Liver (tissue), 9 donors: ENCODE measurements around the gene TENT4A. TPM values are rescaled to one million over a fixed set of nuclear protein-coding genes. Genes with fewer than 3 reads are reported as not detected.

ENCODE experiments used
- DNase-seq: peaks from one replicate; pipeline ENCODE4 v3.0.0-alpha.2; 2017; ENCODE audit warnings: low spot score
- H3K27ac ChIP-seq, 2 donors: one replicate each; pipeline ENCODE4 v1.7.0; 2013; ENCODE audit warnings: inconsistent platforms in 2 of 2, low read length in 2 of 2, control low read depth in 1 of 2, low read depth in 1 of 2, mild to moderate bottlenecking in 1 of 2
- H3K27me3 ChIP-seq, 4 donors: one replicate each; pipeline versions ENCODE4 v1.6.1 to v1.7.0; 2013; ENCODE audit warnings: low read length in 3 of 4, inconsistent platforms in 1 of 4, mild to moderate bottlenecking in 1 of 4, moderate library complexity in 1 of 4; ENCODE audit not compliant: control insufficient read depth in 4 of 4, insufficient read depth in 4 of 4
- H3K36me3 ChIP-seq, 4 donors: one replicate each; pipeline versions ENCODE4 v1.6.1 to v1.7.0; 2013; ENCODE audit warnings: low read length in 3 of 4, mild to moderate bottlenecking in 3 of 4, low read depth in 1 of 4, moderate library complexity in 1 of 4; ENCODE audit not compliant: control insufficient read depth in 4 of 4, insufficient read depth in 3 of 4
- H3K4me1 ChIP-seq, 4 donors: one replicate each; pipeline versions ENCODE4 v1.6.1 to v1.7.0; 2013; ENCODE audit warnings: low read length in 3 of 4, mild to moderate bottlenecking in 3 of 4, moderate library complexity in 1 of 4; ENCODE audit not compliant: control insufficient read depth in 4 of 4, insufficient read depth in 4 of 4
- H3K4me3 ChIP-seq, 3 donors: one replicate each; pipeline versions ENCODE4 v1.6.1 to v1.7.0; 2013; ENCODE audit warnings: low read length in 3 of 3, control low read depth in 1 of 3, low read depth in 1 of 3, mild to moderate bottlenecking in 1 of 3
- H3K9ac ChIP-seq, 2 donors: one replicate each; pipeline ENCODE4 v1.7.0; 2013; ENCODE audit warnings: low read length in 2 of 2, mild to moderate bottlenecking in 2 of 2, moderate library complexity in 2 of 2, control low read depth in 1 of 2, low read depth in 1 of 2
- H3K9me3 ChIP-seq, 4 donors: one replicate each; pipeline versions ENCODE4 v1.6.1 to v1.7.0; 2013; ENCODE audit warnings: low read length in 3 of 4; ENCODE audit not compliant: control insufficient read depth in 4 of 4
- EGR1 ChIP-seq, 2 donors: IDR thresholded peaks; 2 replicates each; pipeline ENCODE4 v1.6.1; 2016 to 2018; ENCODE audit warnings: antibody characterized with exemption in 2 of 2, low read depth in 2 of 2
- FOXA1 ChIP-seq: IDR thresholded peaks from 2 replicates; pipeline ENCODE4 v1.6.1; 2016; ENCODE audit warnings: antibody characterized with exemption
- GABPA ChIP-seq, 2 donors: IDR thresholded peaks in 1 of 2; conservative IDR thresholded peaks in 1 of 2; 2 replicates each; pipeline ENCODE4 v1.6.1; 2016; ENCODE audit warnings: antibody characterized with exemption in 2 of 2, mild to moderate bottlenecking in 1 of 2, moderate library complexity in 1 of 2
- HNF4A ChIP-seq, 2 donors: conservative IDR thresholded peaks; 2 replicates each; pipeline ENCODE4 v1.6.1; 2016; ENCODE audit warnings: antibody characterized with exemption in 2 of 2, mild to moderate bottlenecking in 2 of 2
- HNF4G ChIP-seq: IDR thresholded peaks from 2 replicates; pipeline ENCODE4 v1.6.1; 2016; ENCODE audit warnings: antibody characterized with exemption
- RAD21 ChIP-seq, 2 donors: IDR thresholded peaks; 2 replicates each; pipeline ENCODE4 v1.6.1; 2016; ENCODE audit warnings: antibody characterized with exemption in 2 of 2, mild to moderate bottlenecking in 2 of 2
- RXRA ChIP-seq, 2 donors: IDR thresholded peaks; 2 replicates each; pipeline ENCODE4 v1.6.1; 2017 to 2018; ENCODE audit warnings: antibody characterized with exemption in 2 of 2, mild to moderate bottlenecking in 1 of 2
- TAF1 ChIP-seq: conservative IDR thresholded peaks from 2 replicates; pipeline ENCODE4 v1.6.1; 2016; ENCODE audit warnings: antibody characterized with exemption, mild to moderate bottlenecking
- YY1 ChIP-seq: IDR thresholded peaks from 2 replicates; pipeline ENCODE4 v1.6.1; 2016; ENCODE audit warnings: antibody characterized with exemption, mild to moderate bottlenecking
- WGBS: extraction: QIAGEN DNeasy Blood & Tissue Kit; methylation state at CpG from one replicate; pipeline ENCODE4 v1.1.7; 2013; 5-methylcytosine and 5-hydroxymethylcytosine counted together
- polyA plus RNA-seq, 2 donors: library from polyadenylated mRNA; stranded (reverse) in 1 of 2; unstranded in 1 of 2; fragments of 200-250 nt in 1 of 2; fragments of >200 nt in 1 of 2; fragmentation: Nextera tagmentation in 1 of 2; extraction: Ambion mirVana in 1 of 2; gene quantifications; one replicate each; pipeline versions ENCODE4 v1.2.1 to v1.2.3, GENCODE V29; 2013 to 2015
- total RNA-seq, 2 donors: library from RNA; depleted of rRNA; stranded (reverse); fragments of >200 nt; gene quantifications; one replicate each; pipeline ENCODE4 v1.2.3, GENCODE V29; 2014
- TF ChIP-seq, protein P1 (sequence below): IDR thresholded peaks from 2 replicates; pipeline ENCODE4 v1.6.1; 2016; ENCODE audit warnings: antibody characterized with exemption, mild to moderate bottlenecking
- donor health status: healthy.
- donor health status: healthy.
- donor health status: healthy.
- donor health status: healthy.
- donor health status: healthy.

TENT4A gene
- total and polyA plus RNA-seq, 4 donors = 3.9 to 15.1 (median 8.1) TPM

DNA sequence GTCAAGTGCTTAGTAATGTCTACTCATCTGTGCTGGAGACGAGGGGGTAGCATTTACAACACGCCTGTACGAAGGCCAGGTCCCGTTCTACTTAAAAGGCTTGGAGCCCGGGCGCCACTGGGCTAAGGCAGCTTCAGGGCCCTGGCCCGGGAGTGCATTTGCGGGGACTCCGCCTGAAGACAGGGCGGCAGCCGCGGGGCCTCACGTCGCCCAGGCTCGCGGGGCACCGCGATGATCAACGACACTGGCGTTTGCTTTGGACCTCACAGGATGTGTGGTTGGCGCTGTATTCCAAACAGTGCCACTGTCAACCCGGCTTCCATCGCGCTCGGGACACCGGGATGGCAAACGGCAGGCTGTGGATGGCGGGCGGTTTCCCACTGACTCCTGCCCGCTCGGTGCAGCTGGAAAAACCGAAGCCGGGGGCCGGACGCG lies 1.1 kb upstream of the TENT4A start:
- no peaks in the 10 kb centered on the region for H3K9me3 ChIP-seq
- H3K27me3 ChIP-seq = no peaks in the 10 kb centered on the region
- peak overlapping the region; percentile 48 to 83 (median 52) for H3K4me3 ChIP-seq
- peak; percentile 61 for DNase-seq
- H3K4me1 ChIP-seq = peaks cover 9 to 33% (median 25%) of the 10 kb centered on the region in 4 donors
- peak overlapping the region; percentile 17 to 82 for H3K9ac ChIP-seq
- no peaks in the 10 kb centered on the region for H3K36me3 ChIP-seq
- WGBS = under 1% methylated on average over 36 of the region's 36 CpGs
- peak overlapping the region; percentile 88 to 100 for H3K27ac ChIP-seq
- TF ChIP-seq YY1 (peak; percentile 36), EGR1 (IDR thresholded peaks at IDR 0.05; ENCODE audit: low read depth in 2 of 2) (no peak), TAF1 (peak; percentile 43), HNF4A (conservative IDR thresholded peaks at IDR 0.05) (peak in 1 of 2 donors; percentile 19), RAD21 (IDR thresholded peaks at IDR 0.05) (peak in 1 of 2 donors; percentile 38), FOXA1 (no peak), RXRA (IDR thresholded peaks at IDR 0.05) (peak in 1 of 2 donors; percentile 8)

DNA sequence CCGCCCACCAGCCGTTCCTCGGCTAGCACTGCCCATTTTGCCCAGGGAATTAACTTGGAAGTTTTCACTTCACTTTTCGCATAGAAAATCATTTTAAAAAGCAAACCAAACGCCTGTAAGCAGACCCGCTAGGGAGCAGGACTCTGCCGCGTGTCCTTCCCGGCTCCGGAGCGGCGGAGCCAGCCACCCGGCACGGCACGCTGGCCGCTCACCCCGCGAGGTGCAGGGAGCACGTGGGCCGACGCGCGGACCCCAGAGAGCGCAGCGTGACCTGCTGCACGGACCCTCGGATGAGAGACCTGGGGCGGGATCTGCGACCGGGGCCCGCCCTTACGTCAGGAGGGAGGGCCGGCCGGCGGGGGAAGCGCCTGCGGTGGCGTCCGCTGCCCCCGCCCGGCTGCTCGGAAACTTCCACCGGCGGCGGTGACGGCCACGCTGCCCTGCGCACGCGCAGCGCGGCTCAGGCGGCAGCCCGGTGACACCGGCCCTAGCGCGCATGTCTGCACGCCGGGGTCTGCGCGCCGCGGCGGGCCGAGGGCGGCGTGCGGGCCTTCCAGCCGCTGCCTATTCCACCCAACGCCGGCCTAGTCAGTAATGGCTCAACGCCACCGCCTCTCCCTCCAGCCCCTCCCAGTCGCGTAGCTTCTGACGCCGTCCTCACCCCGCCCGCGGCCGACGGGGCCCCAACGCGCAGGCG lies 507 bp upstream of the TENT4A start:
- Histone ChIP-seq H3K36me3 (no peaks in the 10 kb centered on the region), H3K4me1 (peaks cover 11 to 39% (median 30%) of the 10 kb centered on the region in 4 donors), H3K4me3 (peak overlapping the region; percentile 48 to 83 (median 63)), H3K27ac (peak overlapping the region; percentile 88 to 100), H3K9me3 (no peaks in the 10 kb centered on the region), H3K27me3 (no peaks in the 10 kb centered on the region), H3K9ac (peak overlapping the region; percentile 17 to 82)
- under 1% methylated on average over 85 of the region's 85 CpGs for WGBS
- peak; percentile 97 for DNase-seq
- TF ChIP-seq EGR1 (IDR thresholded peaks at IDR 0.05; ENCODE audit: low read depth in 2 of 2) = peak in 1 of 2 donors; percentile 46
- no peak for TF ChIP-seq HNF4G
- TF ChIP-seq FOXA1 = no peak
- TF ChIP-seq, protein P1, sequence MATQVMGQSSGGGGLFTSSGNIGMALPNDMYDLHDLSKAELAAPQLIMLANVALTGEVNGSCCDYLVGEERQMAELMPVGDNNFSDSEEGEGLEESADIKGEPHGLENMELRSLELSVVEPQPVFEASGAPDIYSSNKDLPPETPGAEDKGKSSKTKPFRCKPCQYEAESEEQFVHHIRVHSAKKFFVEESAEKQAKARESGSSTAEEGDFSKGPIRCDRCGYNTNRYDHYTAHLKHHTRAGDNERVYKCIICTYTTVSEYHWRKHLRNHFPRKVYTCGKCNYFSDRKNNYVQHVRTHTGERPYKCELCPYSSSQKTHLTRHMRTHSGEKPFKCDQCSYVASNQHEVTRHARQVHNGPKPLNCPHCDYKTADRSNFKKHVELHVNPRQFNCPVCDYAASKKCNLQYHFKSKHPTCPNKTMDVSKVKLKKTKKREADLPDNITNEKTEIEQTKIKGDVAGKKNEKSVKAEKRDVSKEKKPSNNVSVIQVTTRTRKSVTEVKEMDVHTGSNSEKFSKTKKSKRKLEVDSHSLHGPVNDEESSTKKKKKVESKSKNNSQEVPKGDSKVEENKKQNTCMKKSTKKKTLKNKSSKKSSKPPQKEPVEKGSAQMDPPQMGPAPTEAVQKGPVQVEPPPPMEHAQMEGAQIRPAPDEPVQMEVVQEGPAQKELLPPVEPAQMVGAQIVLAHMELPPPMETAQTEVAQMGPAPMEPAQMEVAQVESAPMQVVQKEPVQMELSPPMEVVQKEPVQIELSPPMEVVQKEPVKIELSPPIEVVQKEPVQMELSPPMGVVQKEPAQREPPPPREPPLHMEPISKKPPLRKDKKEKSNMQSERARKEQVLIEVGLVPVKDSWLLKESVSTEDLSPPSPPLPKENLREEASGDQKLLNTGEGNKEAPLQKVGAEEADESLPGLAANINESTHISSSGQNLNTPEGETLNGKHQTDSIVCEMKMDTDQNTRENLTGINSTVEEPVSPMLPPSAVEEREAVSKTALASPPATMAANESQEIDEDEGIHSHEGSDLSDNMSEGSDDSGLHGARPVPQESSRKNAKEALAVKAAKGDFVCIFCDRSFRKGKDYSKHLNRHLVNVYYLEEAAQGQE = peak; percentile 17

DNA sequence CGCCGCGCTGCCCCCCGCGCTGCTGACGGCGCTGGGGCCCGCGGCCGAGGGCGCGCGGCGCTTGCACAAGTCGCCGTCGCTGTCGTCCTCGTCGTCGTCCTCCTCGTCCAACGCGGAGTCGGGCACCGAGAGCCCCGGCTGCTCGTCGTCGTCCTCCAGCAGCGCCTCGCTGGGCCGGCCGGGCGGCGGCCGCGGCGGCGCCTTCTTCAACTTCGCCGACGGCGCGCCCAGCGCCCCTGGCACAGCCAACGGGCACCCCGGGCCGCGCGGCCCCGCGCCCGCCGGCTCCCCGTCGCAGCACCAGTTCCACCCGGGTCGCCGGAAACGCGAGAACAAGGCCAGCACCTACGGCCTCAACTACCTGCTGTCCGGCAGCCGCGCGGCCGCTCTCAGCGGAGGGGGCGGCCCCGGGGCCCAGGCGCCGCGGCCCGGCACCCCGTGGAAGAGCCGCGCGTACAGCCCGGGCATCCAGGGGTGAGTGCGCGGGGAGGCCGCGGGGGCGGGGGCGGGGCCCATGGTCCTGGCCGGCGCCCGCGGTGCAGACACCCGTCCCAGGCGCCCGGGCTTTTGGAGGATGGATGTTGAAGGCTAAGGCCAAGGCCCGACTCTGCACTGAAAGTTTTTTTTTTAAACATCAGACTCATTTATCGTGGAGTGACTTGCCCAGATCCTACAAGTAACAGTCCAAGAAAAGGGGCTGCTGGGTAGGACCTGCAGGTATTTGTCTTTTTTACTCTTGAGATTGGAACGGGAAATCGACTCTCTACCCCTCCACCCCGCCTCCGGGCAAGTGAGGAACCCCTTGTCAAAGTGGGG lies 1.2 kb downstream of the TENT4A start:
- H3K4me1 ChIP-seq = peaks cover 11 to 47% (median 32%) of the 10 kb centered on the region in 4 donors
- WGBS = under 1% methylated on average over 99 of the region's 99 CpGs
- no peak for DNase-seq

More for the DNA sequence above, 1.2 kb downstream of the TENT4A start:
- H3K36me3 ChIP-seq = no peaks in the 10 kb centered on the region
- H3K9ac ChIP-seq = peak overlapping the region; percentile 38 to 72
- H3K27me3 ChIP-seq = no peaks in the 10 kb centered on the region
- no peak for TF ChIP-seq GABPA (IDR thresholded peaks at IDR 0.05 in 1 of 2, conservative IDR thresholded peaks at IDR 0.05 in 1 of 2)
- no peak for TF ChIP-seq RAD21 (IDR thresholded peaks at IDR 0.05)
- H3K9me3 ChIP-seq = no peaks in the 10 kb centered on the region
- H3K27ac ChIP-seq = peak overlapping the region; percentile 32 to 67
- H3K4me3 ChIP-seq = peak overlapping the region; percentile 70 to 83 (median 71)
